ENCODE data around the gene PRKCQ.

DNA sequence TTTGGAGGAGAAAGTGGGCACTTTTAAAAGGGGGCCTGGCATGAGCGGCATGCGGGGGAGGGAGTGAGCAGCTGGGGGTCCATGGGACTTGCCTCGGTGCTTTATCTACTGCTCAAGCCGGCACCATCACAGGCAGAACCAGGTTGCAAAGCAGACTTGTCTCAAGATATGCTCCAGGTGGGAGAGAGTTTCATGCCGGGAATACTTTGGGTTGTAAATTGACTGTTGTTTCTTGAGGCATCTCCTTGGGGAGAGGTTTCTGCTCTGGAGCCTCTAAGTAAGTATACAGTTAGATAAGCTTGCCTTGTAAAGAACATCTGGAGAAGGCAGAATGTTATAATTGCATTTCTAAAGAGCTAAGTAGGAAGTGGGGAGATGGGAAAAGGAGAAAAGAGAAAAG is 42.8 kb upstream of the PRKCQ start:
- TF ChIP-seq CTCF (IDR thresholded peaks at IDR 0.05) (no peak), POLR2AphosphoS5 (IDR thresholded peaks at IDR 0.05) (no peak)

All from breast epithelium (tissue), 3 donors.